Renal cortex interstitium (tissue), 11 donors: ENCODE data around the gene SEC31B. TPM values are rescaled to one million over a fixed set of nuclear protein-coding genes. Genes with fewer than 3 reads are reported as not detected.

Experiments
- DNase-seq, 11 donors: peaks; one replicate each; pipeline ENCODE4 v3.0.0-alpha.2; 2013; ENCODE audit warnings: low read depth in 9 of 11, low spot score in 4 of 11; ENCODE audit errors: extremely low read depth in 1 of 11
- polyA plus RNA-seq, 3 donors: library from polyadenylated mRNA; unstranded; fragments of 120-200 nt; gene quantifications; one replicate each; pipeline ENCODE4 v1.2.1, GENCODE V29; 2013; ENCODE audit not compliant: insufficient read length in 3 of 3

Gene SEC31B
- polyA plus RNA-seq, 3 donors = 16.3 to 25.6 (median 16.7) TPM

DNA sequence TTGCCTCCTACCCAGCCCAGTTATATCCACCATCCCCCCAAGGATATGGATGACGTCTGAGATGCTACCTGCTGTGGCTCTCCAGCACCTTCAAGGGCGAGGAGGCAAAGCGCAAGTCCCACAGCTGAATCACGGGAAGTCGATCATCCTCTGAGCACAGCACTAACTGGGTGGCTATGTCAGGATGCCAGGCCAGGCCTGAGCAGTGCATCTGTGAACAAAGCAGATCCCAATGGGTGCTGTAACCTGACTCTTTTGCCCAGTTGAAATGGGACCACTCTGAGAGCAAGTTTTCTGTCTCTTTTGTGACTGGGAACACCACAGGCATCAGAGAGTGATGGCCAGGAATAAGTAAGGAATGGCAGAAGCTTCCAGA is 12.3 kb downstream of the SEC31B start:
- no peak for DNase-seq

DNA sequence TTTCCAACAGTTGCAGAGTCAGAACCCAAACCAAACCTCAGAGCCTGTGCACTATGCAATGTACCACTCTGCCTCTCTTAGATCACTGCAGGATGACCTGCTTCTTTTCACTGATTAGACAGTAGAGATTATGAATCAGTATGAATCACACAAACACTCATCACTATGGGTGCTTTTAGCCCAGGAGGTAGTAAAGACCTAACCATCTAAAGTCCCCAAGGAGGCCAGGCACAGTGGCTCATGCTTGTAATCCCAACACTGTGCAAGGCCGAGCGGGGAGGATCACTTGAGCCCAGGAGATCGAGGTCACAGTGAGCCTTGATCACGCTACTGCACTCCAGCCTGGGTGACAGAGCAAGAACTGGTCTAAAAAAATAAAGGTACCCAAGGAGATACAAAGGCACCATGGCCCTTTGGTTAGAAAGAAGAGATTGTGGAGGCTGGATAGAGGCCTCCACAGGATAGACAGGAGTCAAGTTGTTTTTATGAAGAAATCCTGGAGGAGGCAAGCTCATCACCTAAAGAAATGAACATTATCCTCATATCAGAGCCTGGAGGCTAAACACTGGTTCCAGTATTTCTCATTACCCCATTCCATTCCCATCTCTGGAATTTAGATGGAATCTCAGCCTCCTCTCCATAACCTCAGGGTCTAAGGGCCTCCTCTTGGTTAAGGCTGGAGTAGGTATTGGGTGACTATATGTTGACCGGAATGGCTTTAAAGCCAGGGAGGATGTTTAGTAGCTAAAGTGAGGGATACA is 12.9 kb downstream of the SEC31B start:
- DNase-seq = no peak

DNA sequence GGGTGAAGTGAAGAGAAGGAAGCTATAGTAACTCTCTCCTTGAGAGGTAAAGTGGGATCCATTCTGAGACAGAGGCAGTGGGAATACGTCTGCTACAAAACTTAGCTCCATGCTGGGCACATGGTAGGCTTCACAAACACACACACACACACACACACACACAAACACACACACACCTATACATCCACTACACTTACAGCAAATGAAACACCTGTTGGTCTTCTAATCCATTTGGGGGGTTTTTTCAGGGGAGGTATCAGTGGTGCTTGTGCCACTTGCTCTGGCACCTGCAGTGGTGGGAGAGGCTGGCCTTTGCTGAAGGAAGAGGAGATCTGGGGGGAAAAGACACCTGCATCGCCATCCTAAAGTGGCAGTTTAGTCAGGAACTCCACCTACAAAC is 14.5 kb downstream of the SEC31B start:
- no peak for DNase-seq

GRCh38 chr10:100504096-100504495 is 15.6 kb downstream of the SEC31B start:
- peak in 1 of 11 donors; percentile 28 for DNase-seq

GRCh38 chr10:100502926-100503494 is 16.7 kb downstream of the SEC31B start:
- no peak for DNase-seq

DNA sequence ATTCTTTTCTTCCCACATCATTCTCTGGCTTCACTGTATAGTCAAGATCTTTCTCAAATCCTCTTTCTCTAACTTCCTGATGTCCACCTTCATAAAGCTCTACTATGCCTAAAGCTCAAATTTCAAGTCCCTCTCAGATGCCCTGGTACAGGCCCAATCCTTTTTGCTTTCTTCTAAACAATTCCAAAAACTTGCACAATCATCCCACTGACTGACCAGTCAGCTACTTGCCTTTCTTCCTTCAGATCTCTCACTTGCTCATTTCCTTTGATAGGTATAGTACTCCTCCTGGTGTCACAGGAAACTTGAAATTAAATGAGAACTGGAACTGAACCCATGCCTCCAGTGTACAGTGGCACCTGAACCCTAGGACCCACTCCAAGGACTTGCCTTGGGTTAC is 18.2 kb downstream of the SEC31B start:
- no peak for DNase-seq

DNA sequence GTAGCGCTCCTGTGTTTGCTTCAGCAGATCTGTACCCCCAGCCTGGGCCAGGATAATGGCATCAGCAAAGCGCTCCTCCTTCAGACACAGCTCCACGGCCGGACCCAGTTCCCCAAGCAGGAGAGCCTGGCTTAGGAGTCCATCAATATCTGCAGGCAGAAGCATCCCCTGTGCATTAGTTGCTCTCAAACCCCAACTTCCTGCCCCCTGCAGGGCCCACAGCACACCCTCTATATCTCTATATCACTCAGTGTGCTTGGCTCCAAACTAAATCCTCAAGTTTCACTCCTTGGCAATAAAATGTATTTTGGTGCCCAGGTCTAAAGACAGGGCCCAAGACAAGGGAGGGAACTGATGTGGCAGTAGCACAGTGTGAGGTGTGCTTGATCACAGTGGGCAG is 21.6 kb downstream of the SEC31B start:
- no peak for DNase-seq

GRCh38 chr10:100496567-100496966 is 23.1 kb downstream of the SEC31B start:
- DNase-seq = no peak

DNA sequence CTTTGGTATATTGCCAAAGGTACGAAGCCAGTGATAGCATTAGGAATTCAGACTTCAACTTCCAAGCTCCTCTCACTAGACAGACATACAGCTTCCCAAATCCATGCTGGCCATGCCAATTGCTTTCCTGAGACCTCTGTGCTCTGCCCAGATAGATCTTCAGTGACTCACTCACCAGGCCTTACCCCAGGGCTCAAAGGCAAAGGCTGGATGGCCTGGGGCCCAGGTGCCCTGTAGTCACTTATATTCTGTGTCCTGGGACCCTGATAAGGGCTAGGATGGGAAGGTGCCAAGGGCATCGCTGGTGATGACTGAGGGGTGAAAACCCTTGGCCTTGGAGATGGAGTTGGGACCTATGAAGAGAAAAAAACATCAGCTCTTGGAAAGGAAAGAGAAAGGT is 29.1 kb downstream of the SEC31B start:
- DNase-seq = no peak

- no peak for DNase-seq
These were observed 30.3 kb downstream of the SEC31B start for GRCh38 chr10:100489396-100489795.

GRCh38 chr10:100487529-100487928 is 32.1 kb downstream of the SEC31B start:
- no peak for DNase-seq

- no peak for DNase-seq
These were observed 33.7 kb downstream of the SEC31B start for GRCh38 chr10:100485801-100486495.

DNA sequence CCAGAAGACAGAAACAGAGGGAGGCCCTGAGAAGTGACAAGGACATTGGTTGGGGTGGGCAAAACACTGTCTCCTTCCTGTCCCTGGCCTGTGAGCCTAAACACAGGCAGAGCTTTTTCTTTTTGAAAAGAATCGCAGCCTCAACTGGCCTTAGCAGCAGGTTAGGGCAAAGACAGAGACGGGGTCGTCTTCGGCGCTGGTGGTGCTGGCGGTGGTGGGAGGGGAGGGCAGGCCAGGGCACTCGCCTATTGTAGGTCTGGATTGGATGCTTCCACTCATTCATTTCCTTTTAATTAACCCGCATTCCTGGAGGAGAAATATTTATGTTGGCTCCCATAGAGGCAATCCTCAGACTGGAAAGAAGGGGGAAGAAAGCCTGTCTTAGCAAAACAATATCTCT is 34.3 kb downstream of the SEC31B start:
- DNase-seq = peak in 1 of 11 donors; percentile 24

- DNase-seq = no peak
These were observed 35.6 kb downstream of the SEC31B start for GRCh38 chr10:100483876-100484666.

- DNase-seq = no peak
These were observed 36.9 kb downstream of the SEC31B start for GRCh38 chr10:100482834-100483185.

DNA sequence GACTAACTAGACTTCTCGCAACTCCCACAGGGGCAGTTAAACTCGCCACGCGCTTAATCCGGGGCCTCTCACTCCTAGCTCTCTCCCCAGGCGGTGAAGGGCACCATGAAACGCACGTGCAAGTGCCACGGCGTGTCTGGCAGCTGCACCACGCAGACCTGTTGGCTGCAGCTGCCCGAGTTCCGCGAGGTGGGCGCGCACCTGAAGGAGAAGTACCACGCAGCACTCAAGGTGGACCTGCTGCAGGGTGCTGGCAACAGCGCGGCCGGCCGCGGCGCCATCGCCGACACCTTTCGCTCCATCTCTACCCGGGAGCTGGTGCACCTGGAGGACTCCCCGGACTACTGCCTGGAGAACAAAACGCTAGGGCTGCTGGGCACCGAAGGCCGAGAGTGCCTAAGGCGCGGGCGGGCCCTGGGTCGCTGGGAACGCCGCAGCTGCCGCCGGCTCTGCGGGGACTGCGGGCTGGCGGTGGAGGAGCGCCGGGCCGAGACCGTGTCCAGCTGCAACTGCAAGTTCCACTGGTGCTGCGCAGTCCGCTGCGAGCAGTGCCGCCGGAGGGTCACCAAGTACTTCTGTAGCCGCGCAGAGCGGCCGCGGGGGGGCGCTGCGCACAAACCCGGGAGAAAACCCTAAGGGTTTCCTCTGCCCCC is 37.4 kb downstream of the SEC31B start:
- DNase-seq = peak in 10 of 11 donors; percentile 71 to 79 (median 74)

DNA sequence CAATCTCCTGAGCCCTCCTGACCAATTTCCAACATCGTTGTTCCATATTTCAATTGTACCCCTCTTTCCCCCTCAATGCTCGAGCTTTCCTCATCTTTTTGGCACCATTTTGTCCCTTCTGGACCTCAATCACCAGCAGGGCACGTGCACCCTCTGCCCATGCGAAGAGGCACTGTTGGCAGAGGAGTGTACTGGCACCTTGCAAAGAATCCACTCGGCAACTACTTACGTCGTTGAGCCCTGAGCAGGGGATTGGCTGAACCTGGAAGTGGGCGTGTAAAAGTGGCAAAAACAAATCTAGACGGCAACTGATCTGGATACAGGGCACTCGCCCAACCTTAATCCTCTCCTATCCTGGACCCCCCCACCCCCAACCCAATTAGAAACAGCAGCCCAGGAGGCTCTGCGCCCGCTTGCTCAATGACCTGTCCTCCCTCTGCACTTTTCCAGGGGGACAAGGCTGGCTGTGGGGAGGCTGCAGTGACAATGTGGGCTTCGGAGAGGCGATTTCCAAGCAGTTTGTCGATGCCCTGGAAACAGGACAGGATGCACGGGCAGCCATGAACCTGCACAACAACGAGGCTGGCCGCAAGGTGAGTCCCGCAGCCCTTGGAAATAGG is 38.1 kb downstream of the SEC31B start:
- DNase-seq = peak; percentile 78 to 91 (median 84)

GRCh38 chr10:100480002-100480401 is 39.7 kb downstream of the SEC31B start:
- no peak for DNase-seq

DNA sequence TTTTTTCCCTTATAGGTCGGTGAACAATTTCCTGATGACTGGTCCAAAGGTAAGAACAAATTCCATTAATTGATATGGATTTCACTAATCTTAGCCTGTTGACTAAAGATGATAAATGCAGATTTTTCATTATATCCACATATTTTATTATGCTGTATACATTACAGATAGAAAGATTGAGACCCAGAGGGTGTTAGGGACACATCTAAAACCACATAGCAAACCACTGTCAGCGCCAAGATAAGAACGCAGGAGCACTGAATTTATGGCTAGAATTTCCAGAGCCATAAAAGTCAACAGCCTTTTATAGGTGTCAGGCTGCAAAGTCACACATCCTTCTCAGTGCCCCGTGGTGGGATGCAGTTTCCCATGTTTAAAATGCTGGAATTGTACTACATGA is 40.6 kb downstream of the SEC31B start:
- no peak for DNase-seq
